Osteocyte (in vitro differentiated cells): ENCODE measurements around the gene LIMS1. TPM values are rescaled to one million over a fixed set of nuclear protein-coding genes. Genes with fewer than 3 reads are reported as not detected.

Experiments
- DNase-seq: peaks from one replicate; pipeline ENCODE4 v3.0.0; 2021; ENCODE audit warnings: mixed read lengths; ENCODE audit not compliant: unreplicated experiment; ENCODE audit errors: extremely low spot score
- H3K27ac Mint-ChIP-seq: one replicate; pipeline ENCODE4 v1.8.0; 2021; ENCODE audit warnings: mild to moderate bottlenecking, mixed read lengths; ENCODE audit not compliant: unreplicated experiment
- H3K27me3 Mint-ChIP-seq: one replicate; pipeline ENCODE4 v1.8.0; 2021; ENCODE audit warnings: mixed read lengths; ENCODE audit not compliant: unreplicated experiment
- H3K36me3 Mint-ChIP-seq: one replicate; pipeline ENCODE4 v1.8.0; 2021; ENCODE audit warnings: mixed read lengths; ENCODE audit not compliant: unreplicated experiment
- H3K4me1 Mint-ChIP-seq: one replicate; pipeline ENCODE4 v1.8.0; 2021; ENCODE audit warnings: mixed read lengths; ENCODE audit not compliant: unreplicated experiment
- H3K4me3 Mint-ChIP-seq: one replicate; pipeline ENCODE4 v1.8.0; 2021; ENCODE audit warnings: mild to moderate bottlenecking, moderate library complexity, mixed read lengths; ENCODE audit not compliant: unreplicated experiment
- H3K9me3 Mint-ChIP-seq: one replicate; pipeline ENCODE4 v1.8.0; 2021; ENCODE audit warnings: mixed read lengths; ENCODE audit not compliant: unreplicated experiment
- CTCF ChIP-seq: fragments of 200-600 bp; sonication (generic); IDR thresholded peaks from 2 replicates; pipeline ENCODE4 v1.5.0; 2021; ENCODE audit warnings: antibody characterized with exemption, mild to moderate bottlenecking, moderate library complexity
- total RNA-seq: library from RNA; stranded (reverse); gene quantifications from 2 replicates; pipeline ENCODE4 v1.2.1, GENCODE V29; 2021

The LIMS1 gene
- total RNA-seq, 1 donor from 2014 or later: 74.4 TPM

- H3K27me3 Mint-ChIP-seq: no peaks in the 10 kb centered on the region
- peaks cover 47% of the 10 kb centered on the region for H3K4me1 Mint-ChIP-seq
- DNase-seq: no peak
- H3K4me3 Mint-ChIP-seq: no peak overlapping the region
- no peak for TF ChIP-seq CTCF
- no peaks in the 10 kb centered on the region for H3K9me3 Mint-ChIP-seq
- H3K27ac Mint-ChIP-seq: peak overlapping the region; percentile 55
- H3K36me3 Mint-ChIP-seq: no peaks in the 10 kb centered on the region
These were observed 79.8 kb downstream of the LIMS1 start for GRCh38 chr2:108614043-108614545.

GRCh38 chr2:108614659-108615058, 80.4 kb downstream of the LIMS1 start:
- H3K4me3 Mint-ChIP-seq: no peak overlapping the region
- H3K9me3 Mint-ChIP-seq: no peaks in the 10 kb centered on the region
- no peak for DNase-seq
- H3K27me3 Mint-ChIP-seq: no peaks in the 10 kb centered on the region
- TF ChIP-seq CTCF: no peak
- peak overlapping the region; percentile 55 for H3K27ac Mint-ChIP-seq
- no peaks in the 10 kb centered on the region for H3K36me3 Mint-ChIP-seq
- H3K4me1 Mint-ChIP-seq: peaks cover 51% of the 10 kb centered on the region

GRCh38 chr2:108615480-108616090, 81.3 kb downstream of the LIMS1 start:
- Mint-ChIP-seq H3K36me3 (no peaks in the 10 kb centered on the region), H3K27ac (no peak overlapping the region), H3K9me3 (no peaks in the 10 kb centered on the region), H3K27me3 (no peaks in the 10 kb centered on the region), H3K4me1 (peaks cover 60% of the 10 kb centered on the region), H3K4me3 (no peak overlapping the region)
- TF ChIP-seq CTCF: no peak
- no peak for DNase-seq

GRCh38 chr2:108616318-108616717, 82.0 kb downstream of the LIMS1 start:
- Mint-ChIP-seq H3K4me1 (peaks cover 66% of the 10 kb centered on the region), H3K27me3 (no peaks in the 10 kb centered on the region), H3K36me3 (no peaks in the 10 kb centered on the region), H3K9me3 (no peaks in the 10 kb centered on the region), H3K4me3 (no peak overlapping the region), H3K27ac (no peak overlapping the region)
- no peak for DNase-seq
- no peak for TF ChIP-seq CTCF

- no peaks in the 10 kb centered on the region for H3K9me3 Mint-ChIP-seq
- no peak for DNase-seq
- H3K27ac Mint-ChIP-seq: no peak overlapping the region
- no peaks in the 10 kb centered on the region for H3K36me3 Mint-ChIP-seq
- H3K4me1 Mint-ChIP-seq: peaks cover 71% of the 10 kb centered on the region
- no peak for TF ChIP-seq CTCF
- no peaks in the 10 kb centered on the region for H3K27me3 Mint-ChIP-seq
- no peak overlapping the region for H3K4me3 Mint-ChIP-seq
These were observed 82.5 kb downstream of the LIMS1 start for GRCh38 chr2:108616751-108617161.
